Stimulated activated CD8-positive, alpha-beta memory T cell treated with anti-CD3 and anti-CD28 coated beads, Interleukin-15, amount 100 ng/mL, for 1 hour (primary cell): ENCODE results near the gene SMIM13.
A peak's percentile ranks its signal among the peaks of the same experiment; 100 is the strongest.

Experiments
- DNase-seq: peaks from one replicate; pipeline ENCODE4 v3.0.0-alpha.2; 2020; ENCODE audit warnings: low read depth

Gene SMIM13

DNA sequence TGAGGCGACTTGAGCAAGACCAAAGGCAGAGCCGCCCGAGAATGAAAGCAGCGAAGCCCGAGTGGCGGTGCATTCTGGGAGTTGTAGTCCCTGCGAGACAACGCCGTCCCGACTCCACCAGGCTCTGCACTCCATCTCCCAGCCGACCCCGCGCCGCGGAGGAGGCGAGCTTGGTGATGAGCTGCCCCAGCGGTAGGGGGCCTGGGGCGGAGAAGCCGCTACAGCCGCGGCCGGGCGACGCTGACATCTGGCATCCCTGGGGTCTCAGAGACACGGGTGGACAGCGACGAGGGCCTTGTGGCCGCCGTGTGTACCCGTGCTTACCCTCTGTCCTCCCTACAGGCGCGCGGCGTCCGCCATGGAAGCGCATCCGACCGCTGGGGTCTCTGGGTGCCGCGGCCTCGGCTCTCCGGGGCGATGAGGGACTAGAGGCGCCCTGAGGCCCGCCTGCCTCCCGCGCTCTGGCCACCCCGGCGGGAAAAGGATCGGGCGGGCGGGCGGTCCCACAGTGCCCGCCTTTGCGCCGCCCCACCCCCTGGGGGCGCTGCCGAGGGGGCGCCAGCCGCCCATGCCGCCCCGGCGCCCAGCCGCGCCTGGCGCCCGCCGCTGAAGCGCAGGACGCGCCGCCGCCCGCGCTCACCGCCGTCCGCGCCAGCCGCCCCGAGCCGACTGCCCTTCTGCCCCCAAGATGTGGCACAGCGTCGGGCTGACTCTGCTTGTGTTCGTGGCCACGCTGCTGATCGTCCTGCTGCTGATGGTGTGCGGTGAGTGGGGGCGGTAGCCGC is at the start of gene SMIM13:
Gene SMIM13 (plus strand): TSS at position 209 of the 785 bp plus-strand sequence. CDS start 480 bp downstream, at position 689.
- peak; percentile 93 for DNase-seq

GRCh38 chr6:11043961-11044711 is 49.5 kb upstream of the SMIM13 start, which contains the start of gene ELOVL2:
TSS of gene ELOVL2 (minus strand) at chr6:11044305. CDS start at chr6:11044230, 75 bp downstream.
- DNase-seq, result no peak

DNA sequence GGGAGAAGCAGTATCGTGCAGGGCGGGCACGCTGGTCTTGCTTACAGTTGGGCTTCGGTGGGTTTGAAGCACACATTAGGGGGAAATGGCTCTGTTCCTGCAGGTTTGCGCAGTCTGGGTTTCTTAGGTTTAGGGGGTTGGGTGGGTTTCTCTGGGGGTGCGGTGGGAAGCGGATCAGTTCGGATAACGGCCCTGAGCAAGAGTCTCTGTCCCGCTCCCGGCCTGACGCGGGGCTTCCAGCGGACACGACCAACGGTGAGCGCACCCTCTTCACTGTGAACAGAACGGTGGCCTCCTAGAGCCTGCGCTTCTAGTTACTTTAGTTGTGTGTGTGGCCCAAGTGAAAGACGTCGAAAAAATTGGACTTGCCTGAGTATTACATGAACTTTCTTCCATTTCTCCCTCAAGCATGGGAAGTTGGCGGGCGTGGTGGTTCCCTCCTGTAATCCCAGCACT is 48.9 kb upstream of the SMIM13 start:
- no peak for DNase-seq

DNA sequence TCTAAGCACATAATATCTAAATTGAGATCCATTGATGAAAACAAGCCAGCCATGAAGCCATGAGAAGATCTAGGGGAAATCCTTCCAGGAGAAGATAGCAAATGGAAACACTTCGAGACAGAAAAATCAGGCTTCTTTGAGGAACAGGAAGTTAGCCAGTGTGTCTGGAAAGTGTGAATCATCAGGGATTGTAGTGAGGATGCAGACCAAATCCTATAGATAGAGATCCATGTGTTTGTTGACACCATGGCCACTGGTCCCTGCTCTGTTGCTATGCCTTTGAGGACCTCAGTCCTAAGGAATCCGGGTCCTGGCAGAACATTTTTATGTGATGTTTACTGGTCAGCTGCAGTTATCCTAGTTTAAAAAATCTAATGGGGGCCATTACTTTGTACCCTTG is 42.9 kb upstream of the SMIM13 start:
- no peak for DNase-seq

DNA sequence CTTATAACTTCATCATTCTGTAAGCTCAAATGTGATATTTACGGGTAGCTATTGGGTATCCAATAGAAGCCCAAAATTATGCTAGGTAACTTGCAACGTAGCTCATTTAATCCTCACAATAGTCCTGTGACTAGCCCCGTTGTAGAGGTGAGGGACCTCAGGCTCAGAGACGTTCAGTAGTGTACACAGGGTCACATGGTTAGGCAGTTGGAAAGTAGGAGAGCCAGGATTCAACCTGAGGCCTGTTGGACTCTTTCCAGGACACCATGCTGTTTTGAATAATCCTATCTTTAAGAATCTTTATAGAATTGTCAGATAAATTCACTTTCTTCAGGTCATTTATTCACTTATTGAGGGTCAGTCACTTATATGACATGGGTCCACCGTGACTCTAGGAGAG is 40.3 kb upstream of the SMIM13 start:
- DNase-seq, result no peak

GRCh38 chr6:11054722-11055121 is 38.9 kb upstream of the SMIM13 start:
- DNase-seq, result no peak

GRCh38 chr6:11055127-11055627 is 38.5 kb upstream of the SMIM13 start:
- no peak for DNase-seq

DNA sequence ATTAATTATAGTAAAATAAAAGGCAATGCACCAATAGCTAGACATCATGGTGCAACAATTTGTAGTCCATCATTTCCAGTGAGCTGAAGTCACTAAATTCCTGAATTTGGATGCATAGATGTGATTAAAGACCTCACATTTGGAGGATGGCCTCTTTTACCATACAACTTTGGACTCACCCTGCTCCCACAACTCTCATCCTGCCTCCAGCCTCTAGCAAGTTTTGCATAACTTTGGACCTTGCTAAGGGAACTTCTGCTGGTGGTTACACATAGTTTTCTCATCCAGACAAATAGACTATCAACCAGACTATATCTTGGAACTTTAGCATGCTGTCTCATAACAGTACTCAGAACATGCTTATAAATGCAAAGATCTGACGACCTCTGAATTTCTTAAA is 36.8 kb upstream of the SMIM13 start:
- no peak for DNase-seq

GRCh38 chr6:11058406-11058805 is 35.2 kb upstream of the SMIM13 start:
- DNase-seq, result no peak

DNA sequence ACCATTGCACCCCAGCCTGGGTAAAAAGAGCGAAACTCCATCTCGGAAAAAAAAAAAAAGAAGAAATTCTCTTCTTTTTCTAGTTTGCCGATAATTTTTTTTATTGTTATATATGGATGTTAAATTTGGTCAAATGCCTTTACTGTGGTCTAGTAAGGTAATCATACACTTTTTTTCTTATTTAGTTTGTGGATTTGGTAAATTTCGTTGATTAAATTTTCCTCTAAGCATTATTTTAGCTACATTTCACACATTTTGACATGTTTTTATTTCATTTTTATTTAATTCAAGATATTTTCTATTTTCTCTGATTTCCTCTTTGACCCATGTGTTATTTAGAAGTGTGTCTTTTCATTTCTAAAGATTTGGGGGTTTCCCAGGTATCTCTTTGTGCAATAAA is 31.6 kb upstream of the SMIM13 start:
- DNase-seq, result no peak

DNA sequence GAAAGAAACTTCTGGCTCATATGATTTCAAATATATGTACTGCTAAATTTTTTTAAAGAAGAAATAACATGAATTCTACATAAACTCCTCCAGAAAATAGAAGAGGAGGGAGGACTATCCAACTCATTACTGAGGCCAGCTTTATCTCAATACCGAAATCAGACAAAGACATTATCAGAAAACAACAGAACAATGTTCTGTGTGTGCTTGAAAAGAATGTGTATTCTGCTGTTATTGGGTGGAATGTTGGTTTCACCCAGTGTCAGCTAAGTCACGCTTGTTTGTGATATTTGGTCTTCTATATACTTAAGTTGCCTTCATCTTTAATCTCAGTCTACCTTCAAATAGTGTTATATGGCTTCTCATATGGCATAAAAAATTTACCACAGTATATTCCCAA is 30.9 kb upstream of the SMIM13 start:
- DNase-seq, result no peak

- no peak for DNase-seq
Measured at GRCh38 chr6:11064836-11065235, 28.8 kb upstream of the SMIM13 start.

DNA sequence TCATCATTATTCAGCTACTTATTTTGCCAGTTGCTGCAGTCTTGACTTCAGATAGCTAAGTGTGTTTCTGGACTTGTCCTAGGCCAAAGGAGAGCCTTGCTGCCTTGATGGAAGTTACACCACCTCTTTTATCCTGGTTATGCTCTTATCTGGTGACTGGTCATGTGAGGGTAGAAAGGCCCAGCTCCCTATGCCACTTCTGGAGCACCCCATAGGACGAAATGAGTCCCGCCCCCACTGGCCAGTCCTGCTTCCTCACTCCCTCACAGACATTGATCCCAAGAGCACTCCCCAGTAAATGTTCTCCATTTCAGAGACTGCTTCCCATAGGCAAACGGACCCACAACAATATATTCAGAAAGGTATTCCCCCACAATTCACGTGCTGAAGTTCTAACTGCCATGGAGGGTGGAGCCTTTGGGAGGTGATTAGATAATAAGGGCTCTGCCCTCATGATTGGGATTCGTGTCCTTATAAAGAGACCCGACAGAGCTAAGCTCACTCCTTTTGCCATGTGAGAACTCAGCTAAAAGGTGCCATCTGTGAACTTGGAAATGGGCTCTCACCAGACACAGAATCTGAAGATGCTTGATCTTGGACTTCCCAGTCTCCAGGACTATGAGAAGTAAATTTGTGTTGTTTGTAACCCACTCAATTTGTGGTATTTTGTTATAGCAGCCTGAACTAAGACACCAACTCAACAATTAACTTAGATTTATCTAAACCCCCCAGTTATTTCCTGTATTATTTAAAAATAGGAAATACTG is 28.0 kb upstream of the SMIM13 start:
- no peak for DNase-seq

- no peak for DNase-seq
Measured at GRCh38 chr6:11066505-11067347, 26.9 kb upstream of the SMIM13 start.

DNA sequence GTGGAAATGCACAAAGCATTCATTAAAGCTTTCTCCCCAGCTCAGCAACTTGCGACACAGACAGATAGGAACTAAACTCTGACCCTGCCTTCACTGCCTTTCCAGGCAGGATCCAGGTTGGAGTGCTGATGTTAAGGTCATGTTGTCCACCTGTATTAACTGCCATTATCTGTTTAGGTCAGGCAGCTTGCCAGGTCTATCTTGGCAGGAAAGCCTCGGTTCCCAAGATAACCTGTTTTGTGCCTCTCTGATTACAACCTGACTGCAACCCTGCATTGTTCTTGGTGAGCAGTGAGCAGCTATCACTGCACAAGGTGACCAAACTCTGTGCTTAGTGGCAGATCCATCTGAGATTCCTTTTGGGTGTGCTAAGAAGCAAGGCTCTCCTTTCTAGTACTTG is 26.3 kb upstream of the SMIM13 start:
- no peak for DNase-seq

GRCh38 chr6:11069760-11070159 is 23.9 kb upstream of the SMIM13 start:
- DNase-seq, result no peak

GRCh38 chr6:11072101-11072500 is 21.5 kb upstream of the SMIM13 start:
- DNase-seq, result no peak

GRCh38 chr6:11076540-11076939 is 17.1 kb upstream of the SMIM13 start:
- no peak for DNase-seq

- no peak for DNase-seq
Measured at GRCh38 chr6:11078266-11078665, 15.4 kb upstream of the SMIM13 start.

DNA sequence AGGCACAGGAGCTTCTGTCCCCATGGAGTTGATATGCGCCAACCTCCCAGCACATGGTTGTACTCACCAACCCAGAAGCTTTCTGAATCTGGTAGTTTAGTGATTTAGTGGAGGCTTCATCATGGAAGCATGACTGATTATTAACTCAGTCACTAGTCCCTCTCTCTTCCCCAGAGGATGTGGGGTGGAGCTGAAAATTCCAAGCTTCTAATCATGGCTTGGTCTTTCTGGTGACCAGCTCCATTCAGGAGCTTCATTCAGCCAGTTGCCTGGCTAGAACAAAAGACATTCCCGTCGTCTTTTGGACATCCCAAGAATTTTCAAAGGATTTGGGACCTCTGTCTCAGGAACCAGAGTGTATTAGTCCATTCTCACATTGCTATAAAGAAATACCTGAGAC is 13.3 kb upstream of the SMIM13 start:
- no peak for DNase-seq

GRCh38 chr6:11083491-11083890 is 10.1 kb upstream of the SMIM13 start:
- no peak for DNase-seq
